ENCODE measurements around the gene APOBEC3A. TPM values are rescaled to one million over a fixed set of nuclear protein-coding genes. Genes with fewer than 3 reads are reported as not detected.

Gene APOBEC3A
- total RNA-seq, 1 donor, result not detected

GRCh38 chr22:38935616-38936015, 21.8 kb upstream of the APOBEC3A start:
- no peak overlapping the region for H3K4me3 ChIP-seq (ENCODE audit: low read depth, low read length)
- no peak for TF ChIP-seq CTCF (IDR thresholded peaks at IDR 0.05; ENCODE audit: insufficient read depth, low read depth, low read length)

GRCh38 chr22:38936562-38936961, 20.8 kb upstream of the APOBEC3A start:
- H3K4me3 ChIP-seq (ENCODE audit: low read depth, low read length), result no peak overlapping the region
- TF ChIP-seq CTCF (IDR thresholded peaks at IDR 0.05; ENCODE audit: insufficient read depth, low read depth, low read length), result no peak
- no peak for DNase-seq (ENCODE audit: low read depth)

More at GRCh38 chr22:38935616-38936015, 21.8 kb upstream of the APOBEC3A start:
- no peak for DNase-seq (ENCODE audit: low read depth)

GRCh38 chr22:38937036-38937435, 20.4 kb upstream of the APOBEC3A start:
- DNase-seq (ENCODE audit: low read depth), result no peak
- H3K4me3 ChIP-seq (ENCODE audit: low read depth, low read length), result no peak overlapping the region
- no peak for TF ChIP-seq CTCF (IDR thresholded peaks at IDR 0.05; ENCODE audit: insufficient read depth, low read depth, low read length)

DNA sequence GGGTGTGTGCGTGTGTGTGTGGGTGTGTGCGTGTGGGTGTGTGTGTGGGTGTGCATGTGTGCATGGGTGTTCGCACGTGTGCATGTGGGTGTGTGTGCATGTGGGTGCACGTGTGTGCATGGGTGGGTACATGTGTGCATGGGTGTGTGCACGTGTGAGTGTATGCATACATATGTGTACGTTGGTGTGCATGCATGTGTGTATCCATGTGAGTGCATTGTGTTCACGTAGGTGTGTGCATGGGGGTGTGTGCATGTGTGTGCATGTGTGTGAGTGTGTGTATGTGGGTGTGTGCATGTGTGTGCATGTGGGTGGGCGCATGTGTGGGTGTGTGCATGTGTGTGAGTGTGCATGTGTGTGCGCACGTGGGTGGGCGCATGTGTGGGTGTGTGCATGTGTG, 19.9 kb upstream of the APOBEC3A start:
- no peak for TF ChIP-seq CTCF (IDR thresholded peaks at IDR 0.05; ENCODE audit: insufficient read depth, low read depth, low read length)
- H3K4me3 ChIP-seq (ENCODE audit: low read depth, low read length), result no peak overlapping the region
- DNase-seq (ENCODE audit: low read depth), result no peak

DNA sequence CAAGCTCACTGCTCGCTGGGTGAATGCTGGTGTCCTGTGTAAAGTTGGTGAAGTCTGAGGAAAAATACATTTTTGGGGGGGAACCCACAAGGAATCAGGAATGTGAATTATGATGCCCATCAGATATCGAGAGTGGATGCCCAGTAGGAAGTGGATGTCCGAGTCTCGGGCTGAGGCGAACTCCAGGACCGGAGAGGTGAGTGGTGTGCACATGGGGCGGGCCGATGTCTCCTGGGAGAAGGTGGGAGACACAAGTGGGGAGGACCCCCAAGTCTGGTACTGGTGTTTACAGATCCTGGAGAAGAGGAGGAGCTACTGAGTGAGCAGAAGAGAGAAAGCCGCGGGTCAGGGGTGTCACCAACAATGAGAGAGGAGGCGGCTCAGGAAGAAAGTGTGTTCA, 19.2 kb upstream of the APOBEC3A start:
- no peak for TF ChIP-seq CTCF (IDR thresholded peaks at IDR 0.05; ENCODE audit: insufficient read depth, low read depth, low read length)
- H3K4me3 ChIP-seq (ENCODE audit: low read depth, low read length), result no peak overlapping the region

GRCh38 chr22:38938925-38939324, 18.5 kb upstream of the APOBEC3A start:
- no peak for TF ChIP-seq CTCF (IDR thresholded peaks at IDR 0.05; ENCODE audit: insufficient read depth, low read depth, low read length)
- H3K4me3 ChIP-seq (ENCODE audit: low read depth, low read length), result no peak overlapping the region
- DNase-seq (ENCODE audit: low read depth), result no peak

More for the DNA sequence above, 19.2 kb upstream of the APOBEC3A start:
- DNase-seq (ENCODE audit: low read depth), result no peak

DNA sequence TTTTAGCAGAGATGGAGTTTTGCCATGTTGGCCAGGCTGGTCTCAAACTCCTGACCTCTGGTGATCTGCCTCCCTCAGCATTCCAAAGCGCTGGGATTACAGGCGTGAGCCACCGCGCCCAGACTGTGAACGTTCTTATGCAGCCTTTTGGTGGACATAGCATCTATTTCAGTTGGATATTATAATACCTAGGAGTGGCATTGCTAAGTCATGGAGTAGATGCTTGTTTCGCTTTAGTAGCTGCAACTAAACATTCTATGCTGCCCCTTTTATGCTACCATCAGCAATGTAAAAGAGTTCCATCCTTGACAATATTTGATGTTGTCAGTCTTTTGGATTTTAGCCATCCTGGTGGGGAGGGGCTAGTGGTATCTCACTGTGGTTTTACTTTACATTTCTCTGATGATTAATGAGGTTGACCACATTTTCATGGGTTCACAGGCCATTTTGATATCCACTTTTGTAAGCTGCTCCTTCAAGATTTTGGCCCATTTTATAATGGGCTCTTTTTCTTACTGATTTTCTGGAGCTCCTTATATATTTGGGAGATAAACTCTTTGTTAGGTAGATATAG, 16.5 kb upstream of the APOBEC3A start:
- no peak for DNase-seq (ENCODE audit: low read depth)
- no peak for TF ChIP-seq CTCF (IDR thresholded peaks at IDR 0.05; ENCODE audit: insufficient read depth, low read depth, low read length)
- no peak overlapping the region for H3K4me3 ChIP-seq (ENCODE audit: low read depth, low read length)

Data from fibroblast of villous mesenchyme (primary cell).